ENCODE measurements around the gene MAP3K14.

- no peak for TF ChIP-seq CTCF (IDR thresholded peaks at IDR 0.05; ENCODE audit: poor library complexity)
- no peak for TF ChIP-seq EZH2 (IDR thresholded peaks at IDR 0.05; ENCODE audit: borderline replicate concordance)
Measured at GRCh38 chr17:45324336-45324735, 7.5 kb upstream of the MAP3K14 start.
